OCI-M2 (cell line): Measurements from ENCODE around the gene KAZN.

Experiments used
- DNase-seq: peaks from one replicate; lab custom pipeline; 2025; ENCODE audit not compliant: unreplicated experiment; lab: John Stamatoyannopoulos, UW

The KAZN gene

GRCh38 chr1:15146971-15147376 is 548.5 kb downstream of the KAZN start:
- DNase-seq = no peak

GRCh38 chr1:15148004-15148403 is 549.5 kb downstream of the KAZN start:
- no peak for DNase-seq

- DNase-seq = no peak
These were observed 550.0 kb downstream of the KAZN start for GRCh38 chr1:15148475-15148874.

- DNase-seq = no peak
These were observed 550.5 kb downstream of the KAZN start for GRCh38 chr1:15148941-15149340.

- DNase-seq = no peak
These were observed 551.9 kb downstream of the KAZN start for GRCh38 chr1:15150376-15150775.

GRCh38 chr1:15151377-15151806 is 552.9 kb downstream of the KAZN start:
- no peak for DNase-seq

- DNase-seq = no peak
These were observed 553.4 kb downstream of the KAZN start for GRCh38 chr1:15151871-15152270.

- peak; percentile 46 for DNase-seq
These were observed 554.1 kb downstream of the KAZN start for GRCh38 chr1:15152318-15153183.

GRCh38 chr1:15153184-15153841 is 554.8 kb downstream of the KAZN start, which contains the start of gene TMEM51:
TMEM51 (plus strand) TSS chr1:15153747; CDS start chr1:15215088, 61,341 bp downstream.
- no peak for DNase-seq

- DNase-seq = no peak
These were observed 555.5 kb downstream of the KAZN start for GRCh38 chr1:15153842-15154479.

- no peak for DNase-seq
These were observed 556.1 kb downstream of the KAZN start for GRCh38 chr1:15154480-15155036.

- no peak for DNase-seq
These were observed 556.7 kb downstream of the KAZN start for GRCh38 chr1:15155191-15155590.

- no peak for DNase-seq
These were observed 557.6 kb downstream of the KAZN start for GRCh38 chr1:15155888-15156741.

GRCh38 chr1:15156807-15157380 is 558.4 kb downstream of the KAZN start:
- DNase-seq = no peak

GRCh38 chr1:15157524-15158399 is 559.3 kb downstream of the KAZN start:
- no peak for DNase-seq

- no peak for DNase-seq
These were observed 560.2 kb downstream of the KAZN start for GRCh38 chr1:15158506-15159165.

GRCh38 chr1:15159166-15159555 is 560.7 kb downstream of the KAZN start:
- DNase-seq = no peak

GRCh38 chr1:15160626-15161025 is 562.1 kb downstream of the KAZN start:
- no peak for DNase-seq

- DNase-seq = no peak
These were observed 568.9 kb downstream of the KAZN start for GRCh38 chr1:15167386-15167785.
